AG10803 (cell line): ENCODE results near the gene PLXDC1.

Experiments used
- DNase-seq: peaks from one replicate; pipeline ENCODE4 v3.0.0; 2010; ENCODE audit warnings: low read depth
- H3K4me3 ChIP-seq: 2 replicates; pipeline ENCODE4 v1.5.1; 2011; ENCODE audit warnings: mild to moderate bottlenecking, low read length, control low read depth
- TF ChIP-seq, protein P1 (sequence below): conservative IDR thresholded peaks from 2 replicates; pipeline ENCODE4 v1.5.1; 2011; ENCODE audit warnings: mild to moderate bottlenecking, low read length, control low read depth, inconsistent platforms

Gene PLXDC1

DNA sequence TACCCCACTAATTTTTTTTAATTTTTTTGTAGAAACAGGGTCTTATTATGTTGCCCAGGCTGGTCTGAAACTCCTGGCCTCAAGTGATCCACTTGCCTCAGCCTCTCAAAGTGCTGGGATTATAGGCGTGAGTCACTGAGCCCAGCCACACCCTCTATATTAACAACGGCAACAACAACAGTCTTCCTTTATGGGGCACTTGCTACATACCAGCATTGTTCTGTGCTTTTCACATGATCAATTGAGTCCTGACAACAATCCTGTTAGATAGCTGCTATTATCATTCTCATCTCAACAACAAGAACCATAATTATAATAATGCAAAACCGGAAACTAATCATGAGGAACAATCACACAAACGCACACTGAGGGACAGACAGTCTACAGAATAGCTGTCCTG lies 27.1 kb upstream of the PLXDC1 start:
- H3K4me3 ChIP-seq: no peak overlapping the region
- DNase-seq: peak; percentile 51
- TF ChIP-seq, protein P1, sequence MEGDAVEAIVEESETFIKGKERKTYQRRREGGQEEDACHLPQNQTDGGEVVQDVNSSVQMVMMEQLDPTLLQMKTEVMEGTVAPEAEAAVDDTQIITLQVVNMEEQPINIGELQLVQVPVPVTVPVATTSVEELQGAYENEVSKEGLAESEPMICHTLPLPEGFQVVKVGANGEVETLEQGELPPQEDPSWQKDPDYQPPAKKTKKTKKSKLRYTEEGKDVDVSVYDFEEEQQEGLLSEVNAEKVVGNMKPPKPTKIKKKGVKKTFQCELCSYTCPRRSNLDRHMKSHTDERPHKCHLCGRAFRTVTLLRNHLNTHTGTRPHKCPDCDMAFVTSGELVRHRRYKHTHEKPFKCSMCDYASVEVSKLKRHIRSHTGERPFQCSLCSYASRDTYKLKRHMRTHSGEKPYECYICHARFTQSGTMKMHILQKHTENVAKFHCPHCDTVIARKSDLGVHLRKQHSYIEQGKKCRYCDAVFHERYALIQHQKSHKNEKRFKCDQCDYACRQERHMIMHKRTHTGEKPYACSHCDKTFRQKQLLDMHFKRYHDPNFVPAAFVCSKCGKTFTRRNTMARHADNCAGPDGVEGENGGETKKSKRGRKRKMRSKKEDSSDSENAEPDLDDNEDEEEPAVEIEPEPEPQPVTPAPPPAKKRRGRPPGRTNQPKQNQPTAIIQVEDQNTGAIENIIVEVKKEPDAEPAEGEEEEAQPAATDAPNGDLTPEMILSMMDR: no peak

DNA sequence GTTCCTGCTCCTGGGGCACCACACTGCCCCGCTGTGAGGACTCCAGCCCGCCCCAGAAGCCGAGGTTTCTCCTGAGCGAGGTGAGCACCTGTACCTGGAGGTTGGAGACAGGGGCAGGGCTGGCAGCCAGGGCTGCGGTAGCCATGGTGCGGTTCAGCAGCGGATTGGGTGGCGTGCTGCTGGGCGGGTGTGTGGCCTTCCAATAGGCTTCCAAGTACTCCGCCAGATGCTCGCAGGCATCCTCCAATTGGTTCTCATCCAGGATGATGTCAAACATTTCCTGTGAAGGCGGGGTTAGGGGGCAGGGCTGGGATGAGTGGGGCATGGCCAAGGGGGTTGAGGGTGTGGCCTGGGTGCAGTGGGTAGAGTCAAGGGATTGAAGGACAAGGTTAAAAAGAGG lies 25.8 kb upstream of the PLXDC1 start:
- DNase-seq: no peak
- TF ChIP-seq, protein P1: no peak

GRCh38 chr17:39175695-39176093 lies 24.3 kb upstream of the PLXDC1 start:
- DNase-seq: no peak
- TF ChIP-seq, protein P1: no peak
- no peak overlapping the region for H3K4me3 ChIP-seq

More for the DNA sequence above, 25.8 kb upstream of the PLXDC1 start:
- no peak overlapping the region for H3K4me3 ChIP-seq

GRCh38 chr17:39174920-39175694 lies 23.7 kb upstream of the PLXDC1 start:
- DNase-seq: peak; percentile 52
- no peak overlapping the region for H3K4me3 ChIP-seq

GRCh38 chr17:39173526-39174274 lies 22.3 kb upstream of the PLXDC1 start:
- TF ChIP-seq, protein P1: no peak
- DNase-seq: no peak
- no peak overlapping the region for H3K4me3 ChIP-seq

More at GRCh38 chr17:39174920-39175694, 23.7 kb upstream of the PLXDC1 start:
- TF ChIP-seq, protein P1: peak; percentile 77

- H3K4me3 ChIP-seq: no peak overlapping the region
- TF ChIP-seq, protein P1: no peak
- no peak for DNase-seq
Observed at GRCh38 chr17:39173080-39173479, 21.6 kb upstream of the PLXDC1 start.

GRCh38 chr17:39171933-39172332 lies 20.5 kb upstream of the PLXDC1 start:
- TF ChIP-seq, protein P1: no peak
- no peak for DNase-seq
- no peak overlapping the region for H3K4me3 ChIP-seq
